Measurements from ENCODE around the gene TRDMT1.

GRCh38 chr10:17147884-17148489 is 53.5 kb downstream of the TRDMT1 start:
- TF ChIP-seq POLR2A (IDR thresholded peaks at IDR 0.05) (no peak), CTCF (IDR thresholded peaks at IDR 0.05) (no peak)

All from thyroid gland (tissue), 4 donors.